H1 (cell line): ENCODE data around the gene DYNLT1. TPM values are rescaled to one million over a fixed set of nuclear protein-coding genes. Genes with fewer than 3 reads are reported as not detected.

Experiments used
- CTCF ChIA-PET: fragments of 300-600 bp; sonication (Branson Sonifier 250); formaldehyde crosslinking; loops from one replicate; lab custom pipeline; 2021; ENCODE audit not compliant: partially characterized antibody; lab: Charles Lee
- POLR2A ChIA-PET: fragments of 300-600 bp; sonication (Branson Sonifier 250); formaldehyde crosslinking; loops from one replicate; lab custom pipeline; 2021; ENCODE audit warnings: inconsistent platforms; ENCODE audit not compliant: partially characterized antibody; lab: Charles Lee
- DNase-seq, 2 experiments: peaks; one replicate each; pipeline versions ENCODE4 v3.0.0 to v3.0.0-alpha.2; 2010 to 2022; ENCODE audit warnings: low spot score in 2 of 2, low read depth in 1 of 2, mixed read lengths in 1 of 2
- FAIRE-seq: peaks from 2 replicates; lab custom pipeline; 2011; peaks lifted over from hg19 to GRCh38; lab: Jason Lieb, UNC
- H2AFZ ChIP-seq: 2 replicates; pipeline ENCODE4 v1.8.1; 2012; ENCODE audit warnings: low read length, inconsistent platforms
- H2AK5ac ChIP-seq: 2 replicates; pipeline ENCODE4 v1.6.1; 2013; ENCODE audit warnings: low read depth, low read length
- H2BK120ac ChIP-seq: replicated peaks from 2 replicates; pipeline ENCODE3; 2013; ENCODE audit warnings: low read depth, low read length, inconsistent platforms
- H2BK12ac ChIP-seq: 2 replicates; pipeline ENCODE4 v1.6.1; 2013; ENCODE audit warnings: low read depth, low read length
- H2BK15ac ChIP-seq: 2 replicates; pipeline ENCODE4 v1.6.1; 2013; ENCODE audit warnings: low read length
- H2BK20ac ChIP-seq: 2 replicates; pipeline ENCODE4 v1.6.1; 2013; ENCODE audit warnings: low read length
- H2BK5ac ChIP-seq: 2 replicates; pipeline ENCODE4 v1.6.1; 2013; ENCODE audit warnings: low read depth, low read length
- H3K14ac ChIP-seq: 2 replicates; pipeline ENCODE4 v1.6.1; 2013; ENCODE audit warnings: inconsistent platforms; ENCODE audit not compliant: insufficient read length
- H3K18ac ChIP-seq: 2 replicates; pipeline ENCODE4 v1.6.1; 2013; ENCODE audit warnings: low read length; ENCODE audit errors: extremely low read depth
- H3K23ac ChIP-seq: 2 replicates; pipeline ENCODE4 v1.6.1; 2013; ENCODE audit warnings: inconsistent platforms; ENCODE audit not compliant: insufficient read length
- H3K23me2 ChIP-seq: 2 replicates; pipeline ENCODE4 v1.6.1; 2013; ENCODE audit warnings: low read depth, low read length
- H3K27ac ChIP-seq: 2 replicates; pipeline ENCODE4 v1.6.1; 2011; ENCODE audit warnings: low read depth, low read length, inconsistent platforms
- H3K27me3 ChIP-seq, 4 experiments: replicated peaks in 1 of 4; 1 replicate in 1 of 4; 2 replicates in 3 of 4; pipeline versions ENCODE4 v1.6.1 to v1.8.1; 2011 to 2013; ENCODE audit warnings: low read length in 3 of 4, mild to moderate bottlenecking in 3 of 4, inconsistent platforms in 2 of 4, mixed read lengths in 2 of 4, moderate library complexity in 1 of 4; ENCODE audit not compliant: control insufficient read depth in 3 of 4, insufficient read depth in 3 of 4; ENCODE audit errors: extremely low read depth in 1 of 4
- H3K36me3 ChIP-seq, 4 experiments: 2 replicates each; pipeline versions ENCODE4 v1.6.1 to v1.8.1; 2011 to 2013; ENCODE audit warnings: mild to moderate bottlenecking in 4 of 4, low read length in 3 of 4, moderate library complexity in 2 of 4, control low read depth in 1 of 4, inconsistent platforms in 1 of 4; ENCODE audit not compliant: insufficient read depth in 4 of 4, control insufficient read depth in 2 of 4
- H3K4ac ChIP-seq: replicated peaks from 2 replicates; pipeline ENCODE3; 2013; ENCODE audit warnings: low read length, low read depth, mixed read lengths, inconsistent platforms; ENCODE audit not compliant: insufficient read length
- H3K4me1 ChIP-seq, 4 experiments: replicated peaks in 1 of 4; 1 replicate in 1 of 4; 2 replicates in 3 of 4; pipeline versions ENCODE4 v1.6.1 to v1.8.1; 2011 to 2013; ENCODE audit warnings: low read length in 3 of 4, inconsistent platforms in 2 of 4, mixed read lengths in 1 of 4; ENCODE audit not compliant: insufficient read depth in 4 of 4, control insufficient read depth in 3 of 4
- H3K4me2 ChIP-seq, 2 experiments: 2 replicates each; pipeline versions ENCODE4 v1.6.1 to v1.8.1; 2011 to 2013; ENCODE audit warnings: low read depth in 2 of 2, low read length in 2 of 2, control low read depth in 1 of 2, inconsistent platforms in 1 of 2, mild to moderate bottlenecking in 1 of 2; ENCODE audit not compliant: insufficient read depth in 1 of 2
- H3K4me3 ChIP-seq, 4 experiments: fragments of 200-600, 300-600 bp in 1 of 4; sonication (generic), shearing (Covaris generic), sonication (Bioruptor Twin) in 1 of 4; 2 replicates each; pipeline versions ENCODE4 v1.5.1 to v1.8.1; 2011 to 2016; ENCODE audit warnings: low read length in 4 of 4, low read depth in 3 of 4, control low read depth in 2 of 4, inconsistent platforms in 2 of 4, mild to moderate bottlenecking in 2 of 4, mixed read lengths in 1 of 4, moderate library complexity in 1 of 4; ENCODE audit not compliant: insufficient read depth in 2 of 4; ENCODE audit errors: extremely low read depth in 1 of 4
- H3K56ac ChIP-seq: replicated peaks from 2 replicates; pipeline ENCODE3; 2013; ENCODE audit warnings: low read depth, mild to moderate bottlenecking, mixed read lengths, low read length, inconsistent platforms; ENCODE audit not compliant: insufficient read length
- H3K79me1 ChIP-seq: 2 replicates; pipeline ENCODE4 v1.6.1; 2013; ENCODE audit warnings: low read depth, low read length, control low read depth
- H3K79me2 ChIP-seq, 2 experiments: 2 replicates each; pipeline versions ENCODE4 v1.6.1 to v1.8.1; 2012 to 2013; ENCODE audit warnings: low read length in 2 of 2, mild to moderate bottlenecking in 2 of 2, inconsistent platforms in 1 of 2; ENCODE audit not compliant: insufficient read depth in 2 of 2, control insufficient read depth in 1 of 2
- H3K9ac ChIP-seq, 4 experiments: replicated peaks in 1 of 4; 1 replicate in 1 of 4; 2 replicates in 3 of 4; pipeline versions ENCODE4 v1.6.1 to v1.8.1; 2011 to 2013; ENCODE audit warnings: low read depth in 3 of 4, low read length in 3 of 4, control low read depth in 2 of 4, mild to moderate bottlenecking in 2 of 4, moderate library complexity in 2 of 4, inconsistent platforms in 1 of 4; ENCODE audit errors: extremely low read depth in 1 of 4
- H3K9me3 ChIP-seq, 2 experiments: 2 replicates each; pipeline versions ENCODE4 v1.6.1 to v1.8.1; 2012 to 2013; ENCODE audit warnings: mild to moderate bottlenecking in 2 of 2, moderate library complexity in 2 of 2, control low read depth in 1 of 2, inconsistent platforms in 1 of 2, low read depth in 1 of 2, low read length in 1 of 2, mixed read lengths in 1 of 2; ENCODE audit not compliant: insufficient read depth in 2 of 2
- H4K20me1 ChIP-seq, 2 experiments: replicated peaks in 1 of 2; 2 replicates each; pipeline versions ENCODE3 to v1.8.1; 2011 to 2013; ENCODE audit warnings: inconsistent platforms in 2 of 2, low read length in 2 of 2, mild to moderate bottlenecking in 1 of 2; ENCODE audit not compliant: insufficient read depth in 2 of 2, control insufficient read depth in 1 of 2
- H4K5ac ChIP-seq: 2 replicates; pipeline ENCODE4 v1.6.1; 2013; ENCODE audit warnings: low read length, low read depth, mixed read lengths, inconsistent platforms; ENCODE audit not compliant: insufficient read length
- H4K8ac ChIP-seq: 2 replicates; pipeline ENCODE4 v1.8.0; 2013; ENCODE audit warnings: mild to moderate bottlenecking, moderate library complexity, low read length, inconsistent platforms; ENCODE audit not compliant: insufficient read depth; ENCODE audit errors: extremely low read depth
- H4K91ac ChIP-seq: replicated peaks from 2 replicates; pipeline ENCODE3; 2013; ENCODE audit warnings: low read length, mixed read lengths, inconsistent platforms; ENCODE audit not compliant: insufficient read length
- CBX8 ChIP-seq: fragments of 300-800, 300-1000 bp; sonication (generic); IDR thresholded peaks from 2 replicates; pipeline ENCODE4 v1.7.1; 2016; ENCODE audit warnings: low read depth, low read length, borderline replicate concordance
- CHD2 ChIP-seq: IDR thresholded peaks from 2 replicates; pipeline ENCODE4 v1.6.1; 2012; ENCODE audit warnings: low read length, improper control_type of control experiment
- EP300 ChIP-seq, 2 experiments: IDR thresholded peaks; 1 replicate in 1 of 2; 2 replicates in 1 of 2; pipeline ENCODE4 v1.6.1; 2011 to 2012; ENCODE audit warnings: low read depth in 2 of 2, low read length in 2 of 2, mild to moderate bottlenecking in 2 of 2, borderline replicate concordance in 1 of 2, inconsistent platforms in 1 of 2, moderate library complexity in 1 of 2
- GABPA ChIP-seq: IDR thresholded peaks from 2 replicates; pipeline ENCODE4 v1.6.1; 2011; ENCODE audit warnings: mild to moderate bottlenecking, low read length, moderate library complexity, borderline replicate concordance; ENCODE audit not compliant: insufficient read depth
- JUND ChIP-seq: IDR thresholded peaks from 2 replicates; pipeline ENCODE4 v1.6.1; 2011; ENCODE audit warnings: mild to moderate bottlenecking, improper control_type of control experiment, low read length
- MAFK ChIP-seq: IDR thresholded peaks from 2 replicates; pipeline ENCODE4 v1.6.1; 2012; ENCODE audit warnings: low read depth, mild to moderate bottlenecking, improper control_type of control experiment, low read length
- NRF1 ChIP-seq: IDR thresholded peaks from 2 replicates; pipeline ENCODE4 v1.6.1; 2011; ENCODE audit warnings: mild to moderate bottlenecking, low read depth, low read length, improper control_type of control experiment
- SAP30 ChIP-seq: fragments of 300-600 bp; sonication (generic); IDR thresholded peaks from 2 replicates; pipeline ENCODE4 v1.7.1; 2012; ENCODE audit warnings: low read length, moderate library complexity, mild to moderate bottlenecking, inconsistent platforms; ENCODE audit not compliant: insufficient read depth, insufficient replicate concordance
- SP1 ChIP-seq: IDR thresholded peaks from 2 replicates; pipeline ENCODE4 v1.6.1; 2011; ENCODE audit warnings: low read depth, low read length
- SP2 ChIP-seq: IDR thresholded peaks from 2 replicates; pipeline ENCODE4 v1.6.1; 2012; ENCODE audit warnings: mild to moderate bottlenecking, low read length, inconsistent platforms
- TCF12 ChIP-seq: IDR thresholded peaks from 2 replicates; pipeline ENCODE4 v1.6.1; 2011; ENCODE audit warnings: low read depth, mild to moderate bottlenecking, low read length
- WGBS, 2 experiments: shearing (Covaris generic) in 1 of 2; methylation state at CpG; one replicate each; pipeline versions ENCODE4 v1.1.6 to v1.1.7; 2013 to 2015; ENCODE audit warnings: low lambda C conversion rate in 2 of 2, mixed read lengths in 2 of 2, inconsistent platforms in 1 of 2, low coverage in 1 of 2, missing lambda C conversion rate in 1 of 2; ENCODE audit not compliant: insufficient replicate concordance in 2 of 2, insufficient coverage in 1 of 2, insufficient read length in 1 of 2; ENCODE audit errors: extremely low coverage in 1 of 2, missing lambda C conversion rate in 1 of 2; 5-methylcytosine and 5-hydroxymethylcytosine counted together
- polyA plus RNA-seq, 7 experiments: library from polyadenylated mRNA; depleted of rRNA in 3 of 7; stranded (reverse) in 5 of 7; unstranded in 2 of 7; fragments of >200 nt in 5 of 7; fragments of 200-250 nt in 2 of 7; gene quantifications; 1 replicate in 5 of 7; 2 replicates in 1 of 7; 4 replicates in 1 of 7; pipeline versions ENCODE4 v1.2.1 to v1.2.3, GENCODE V29; 2011 to 2013; ENCODE audit warnings: missing spikeins in 2 of 7, mixed read lengths in 2 of 7
- total RNA-seq: library from RNA; stranded (reverse); fragmentation: NEBNext Ultra II Directional; extraction: Animal tissue kit (Norgen Biotek cat#: 25700); gene quantifications from 2 replicates; pipeline ENCODE4 v1.2.1, GENCODE V29; 2021
- TF ChIP-seq, protein P1 (sequence below): IDR thresholded peaks from 2 replicates; pipeline ENCODE4 v1.6.1; 2012; ENCODE audit warnings: low read length, inconsistent platforms

The DYNLT1 gene
- total and polyA plus RNA-seq, 2 of the 8 experiments (the other 6 are each of a cell fraction or from before 2014, with no cell fraction given), result 119 to 245 TPM

DNA sequence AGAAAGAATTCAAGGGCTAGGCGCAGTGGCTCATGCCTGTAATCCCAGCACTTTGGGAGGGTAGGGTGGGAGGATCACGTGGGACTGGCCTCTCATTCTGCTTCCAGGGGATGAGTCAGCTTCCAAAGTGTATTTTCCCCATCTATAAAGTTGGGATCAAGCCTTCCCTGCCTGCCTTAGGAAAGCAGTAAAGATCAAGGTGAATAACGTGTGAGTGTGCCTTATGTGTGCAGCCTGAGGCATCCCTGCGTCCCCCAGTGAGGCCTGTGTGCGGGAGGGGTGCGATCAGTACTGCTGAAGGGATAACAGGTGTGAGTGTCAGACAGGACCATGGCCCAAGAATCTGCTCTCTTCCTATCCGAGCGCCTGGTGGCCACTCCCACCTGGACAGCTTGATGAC is 57.9 kb downstream of the DYNLT1 start:
- peaks cover 4 to 6% of the 10 kb centered on the region in 2 experiments for H4K20me1 ChIP-seq
- H2BK120ac ChIP-seq, result no peak overlapping the region
- no peak overlapping the region for H4K5ac ChIP-seq
- DNase-seq (no peak), FAIRE-seq (no peak)
- H3K56ac ChIP-seq, result no peak overlapping the region
- 94% methylated on average over 8 of the region's 8 CpGs; no CpG with 5 or more reads in 1 of the 2 experiments for WGBS, 2 experiments
- H3K79me2 ChIP-seq, result no peaks in the 10 kb centered on the region
- no peak overlapping the region for H2BK20ac ChIP-seq
- H3K18ac ChIP-seq, result no peak overlapping the region
- no peak overlapping the region for H3K4me3 ChIP-seq
- no peaks in the 10 kb centered on the region for H3K9me3 ChIP-seq
- no peak overlapping the region for H3K4ac ChIP-seq
- no peak overlapping the region for H2AFZ ChIP-seq
- peaks cover 28 to 61% (median 45%) of the 10 kb centered on the region in 4 experiments for H3K36me3 ChIP-seq
- ChIA-PET CTCF (no interaction called here), POLR2A (no interaction called here)
- no peak overlapping the region for H2AK5ac ChIP-seq
- H2BK5ac ChIP-seq, result no peak overlapping the region
- H3K9ac ChIP-seq, result no peak overlapping the region
- no peak overlapping the region for H3K27ac ChIP-seq
- H3K23ac ChIP-seq, result no peak overlapping the region
- no peaks in the 10 kb centered on the region for H3K27me3 ChIP-seq
- no peak overlapping the region for H3K4me2 ChIP-seq
- no peaks in the 10 kb centered on the region for H3K4me1 ChIP-seq
- H3K79me1 ChIP-seq, result no peaks in the 10 kb centered on the region; the same call in 1 of the 2 replicates
- H3K23me2 ChIP-seq, result no peaks in the 10 kb centered on the region
- H3K14ac ChIP-seq, result no peak overlapping the region
- H2BK12ac ChIP-seq, result no peak overlapping the region
- H4K91ac ChIP-seq, result no peak overlapping the region
- no peak overlapping the region for H4K8ac ChIP-seq
- H2BK15ac ChIP-seq, result no peak overlapping the region
- no peak for TF ChIP-seq CBX8
- no peak for TF ChIP-seq NRF1
- no peak for TF ChIP-seq CHD2
- TF ChIP-seq EP300 (IDR thresholded peaks at IDR 0.05; ENCODE audit: borderline replicate concordance in 1 of 2, low read depth in 2 of 2, low read length in 2 of 2), result no peak
- TF ChIP-seq JUND, result no peak
- no peak for TF ChIP-seq TCF12
- TF ChIP-seq, protein P1, sequence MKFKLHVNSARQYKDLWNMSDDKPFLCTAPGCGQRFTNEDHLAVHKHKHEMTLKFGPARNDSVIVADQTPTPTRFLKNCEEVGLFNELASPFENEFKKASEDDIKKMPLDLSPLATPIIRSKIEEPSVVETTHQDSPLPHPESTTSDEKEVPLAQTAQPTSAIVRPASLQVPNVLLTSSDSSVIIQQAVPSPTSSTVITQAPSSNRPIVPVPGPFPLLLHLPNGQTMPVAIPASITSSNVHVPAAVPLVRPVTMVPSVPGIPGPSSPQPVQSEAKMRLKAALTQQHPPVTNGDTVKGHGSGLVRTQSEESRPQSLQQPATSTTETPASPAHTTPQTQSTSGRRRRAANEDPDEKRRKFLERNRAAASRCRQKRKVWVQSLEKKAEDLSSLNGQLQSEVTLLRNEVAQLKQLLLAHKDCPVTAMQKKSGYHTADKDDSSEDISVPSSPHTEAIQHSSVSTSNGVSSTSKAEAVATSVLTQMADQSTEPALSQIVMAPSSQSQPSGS, result no peak
- TF ChIP-seq MAFK, result no peak
- no peak for TF ChIP-seq GABPA
- no peak for TF ChIP-seq SAP30
- TF ChIP-seq SP1, result no peak
- TF ChIP-seq SP2, result no peak
